Dermis blood vessel endothelial cell (primary cell): Measurements from ENCODE around the gene UBXN7. TPM values are rescaled to one million over a fixed set of nuclear protein-coding genes. Genes with fewer than 3 reads are reported as not detected.
"Not testable (repeated sequence)": the region's sequence is repeated elsewhere in the genome, so short reads cannot be mapped to it uniquely, and the experiment has no call there.

Experiments
- DNase-seq: peaks from one replicate; pipeline ENCODE4 v3.0.0; 2010
- total RNA-seq: library from RNA; depleted of rRNA; stranded (reverse); fragments of >200 nt; gene quantifications from 2 replicates; pipeline ENCODE4 v1.2.3, GENCODE V29; 2014

Gene UBXN7
- total RNA-seq, 1 donor from 2014 or later, result 18.0 TPM

DNA sequence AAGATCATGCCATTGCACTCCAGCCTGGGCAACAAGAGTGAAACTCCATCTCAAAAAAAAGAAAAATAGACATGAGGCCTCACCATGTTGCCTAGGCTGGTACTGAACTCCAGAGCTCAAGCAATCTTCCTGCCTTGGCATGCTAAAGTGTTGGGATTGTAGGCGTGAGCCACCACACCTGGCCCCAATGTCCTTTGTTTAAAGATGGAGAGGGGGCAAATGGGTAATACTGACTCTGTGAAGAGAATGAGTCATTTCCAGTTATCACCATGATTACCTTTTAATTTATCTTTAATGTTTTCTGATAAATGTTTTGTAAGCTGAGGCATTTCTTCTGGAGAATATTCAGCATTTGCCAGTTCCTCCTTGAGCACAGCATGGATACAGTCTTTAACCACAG, 116.4 kb downstream of the UBXN7 start:
- no peak for DNase-seq

DNA sequence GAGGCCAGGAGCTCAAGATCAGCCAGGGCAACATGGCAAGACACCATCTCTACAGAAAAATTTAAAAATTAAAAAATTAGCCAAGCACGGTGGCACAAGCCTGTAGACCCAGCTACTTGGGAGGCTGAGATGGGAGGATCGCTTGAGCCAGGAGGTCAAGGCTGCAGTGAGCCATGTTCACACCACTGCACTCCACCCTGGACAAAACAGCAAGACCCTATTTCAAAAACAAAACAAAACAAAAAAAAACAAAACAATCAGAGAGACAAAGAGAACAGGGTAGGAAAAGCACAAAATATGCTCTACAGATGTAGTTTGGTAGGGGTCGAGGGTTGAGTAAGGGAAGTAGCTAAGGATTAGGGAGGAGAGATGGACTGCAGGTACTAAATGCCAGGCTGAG, 117.6 kb downstream of the UBXN7 start:
- no peak for DNase-seq

DNA sequence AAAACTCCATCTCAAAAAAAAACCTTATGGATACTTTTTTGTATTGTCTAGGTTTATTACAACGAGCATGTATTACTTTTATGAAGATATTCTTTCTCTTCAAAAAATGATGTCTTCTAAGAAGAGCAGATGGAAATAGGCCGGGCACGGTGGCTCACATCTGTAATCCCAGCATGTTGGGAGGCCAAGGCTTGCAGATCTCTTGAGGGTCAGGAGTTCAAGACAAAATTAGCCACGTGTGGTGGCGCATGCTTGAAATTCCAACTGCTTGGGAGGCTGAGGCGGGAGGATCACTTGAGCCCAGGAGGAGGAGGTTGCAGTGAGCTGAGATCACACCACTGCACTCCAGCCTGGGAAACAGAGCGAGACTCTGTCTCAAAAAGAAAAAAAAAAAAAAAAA, 118.1 kb downstream of the UBXN7 start:
- not testable (repeated sequence) for DNase-seq

DNA sequence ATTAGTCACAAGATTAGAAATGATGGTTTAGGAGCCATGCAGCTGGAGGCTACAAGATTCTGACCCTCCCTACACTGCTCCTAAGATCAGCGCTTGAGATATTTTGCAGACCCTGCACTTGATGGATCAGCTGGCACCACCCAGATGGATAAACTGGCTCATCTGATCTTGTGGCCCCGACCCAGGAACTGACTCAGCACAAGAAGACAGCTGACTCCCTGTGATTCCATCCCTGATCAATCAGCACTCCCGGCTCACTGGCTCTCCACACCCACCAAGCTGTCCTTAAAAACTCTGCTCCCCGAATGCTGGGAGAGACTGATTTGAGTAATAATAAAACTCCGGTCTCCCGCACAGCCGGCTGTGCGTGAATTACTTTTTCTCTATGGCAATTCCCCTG, 129.3 kb downstream of the UBXN7 start:
- DNase-seq, result not testable (repeated sequence)

DNA sequence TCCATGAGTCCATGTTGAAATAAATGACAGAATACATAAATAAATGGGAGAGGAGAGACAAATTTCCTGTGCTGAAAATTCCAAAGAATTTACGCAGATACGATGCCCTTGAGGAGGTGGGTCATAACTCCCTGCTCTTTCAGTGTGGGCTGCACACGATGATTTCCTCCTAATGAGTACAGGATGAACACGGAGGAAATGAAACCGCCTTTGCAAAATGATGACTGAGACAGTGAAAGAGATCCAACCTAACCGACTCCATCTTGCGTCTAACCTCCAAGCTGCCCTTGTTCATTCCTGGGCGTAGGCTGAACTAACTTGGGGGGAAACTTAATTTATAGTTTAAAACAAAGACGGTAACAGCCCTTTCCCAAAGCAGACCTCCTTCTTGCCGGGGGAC, 129.7 kb downstream of the UBXN7 start:
- not testable (repeated sequence) for DNase-seq

DNA sequence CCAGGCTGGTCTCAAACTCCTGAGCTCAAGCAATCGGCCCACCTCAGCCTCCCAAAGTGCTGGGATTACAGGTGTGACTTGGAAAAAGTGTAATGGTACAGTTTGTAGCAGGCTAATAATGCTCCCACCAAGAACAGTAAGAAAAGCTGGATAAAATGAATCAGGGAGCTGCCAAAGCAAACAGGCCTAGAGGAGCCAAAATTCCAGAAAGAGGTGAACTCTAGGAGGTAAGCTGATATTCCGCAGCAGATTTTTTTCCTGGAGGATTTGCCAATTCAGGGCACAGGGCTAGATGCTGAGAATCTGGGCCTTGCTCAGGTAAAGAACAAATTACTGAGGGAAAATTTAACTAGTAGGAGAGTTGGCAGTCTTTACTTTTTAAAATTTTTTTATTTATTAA, 133.7 kb downstream of the UBXN7 start:
- no peak for DNase-seq

Other genes with a start within 250 kb of the UBXN7 start
- not detected in 2 replicates for gene ZDHHC19, start 221.0 kb downstream of the UBXN7 start, total RNA-seq
- not detected in 2 replicates for gene SLC51A, start 215.9 kb downstream of the UBXN7 start, total RNA-seq
- gene PCYT1A, start 144.7 kb downstream of the UBXN7 start, total RNA-seq, result 65.7 and 70.1 TPM in 2 replicates
- gene DYNLT2B, start 114.2 kb downstream of the UBXN7 start, total RNA-seq, result 4.9 and 8.6 TPM in 2 replicates
- gene TM4SF19, start 94.0 kb downstream of the UBXN7 start, total RNA-seq, result not detected in 2 replicates
- 23.5 TPM in 2 replicates for gene RNF168, start 71.3 kb upstream of the UBXN7 start, total RNA-seq
- not detected in 2 replicates for gene SMCO1, start 82.9 kb upstream of the UBXN7 start, total RNA-seq
- 7.8 and 8.3 TPM in 2 replicates for gene WDR53, start 136.1 kb upstream of the UBXN7 start, total RNA-seq
- 17.2 and 24.2 TPM in 2 replicates for gene FBXO45, start 136.2 kb upstream of the UBXN7 start, total RNA-seq
- gene NRROS, start 207.3 kb upstream of the UBXN7 start, total RNA-seq, result 13.4 and 16.8 TPM in 2 replicates